Measurements from ENCODE around the gene RPRD2. TPM values are rescaled to one million over a fixed set of nuclear protein-coding genes. Genes with fewer than 3 reads are reported as not detected.
A peak's percentile ranks its signal among the peaks of the same experiment; 100 is the strongest.

The RPRD2 gene
- polyA plus RNA-seq, 3 donors, result 5.9 to 9.7 (median 8.2) TPM

GRCh38 chr1:150397392-150398032, 33.6 kb downstream of the RPRD2 start:
- Histone ChIP-seq H4K20me1 (ENCODE audit: insufficient read depth, low read length) (peaks cover 90% of the 10 kb centered on the region), H3K4me1 (ENCODE audit: control insufficient read depth in 1 of 2, insufficient read depth in 2 of 2, low read length in 2 of 2) (no peaks in the 10 kb centered on the region), H3K79me2 (ENCODE audit: insufficient read depth, low read length) (peaks cover 90% of the 10 kb centered on the region), H3K4me3 (replicated peaks in 1 of 3; ENCODE audit: low read depth in 2 of 3, low read length in 3 of 3) (no peak overlapping the region), H3K36me3 (replicated peaks in 1 of 2; ENCODE audit: control insufficient read depth in 1 of 2, insufficient read depth in 2 of 2, low read length in 2 of 2) (peaks cover 0 to 6% of the 10 kb centered on the region in 2 donors), H3K27ac (ENCODE audit: low read depth in 1 of 2, low read length in 2 of 2) (no peak overlapping the region), H3K27me3 (ENCODE audit: control insufficient read depth in 2 of 2, insufficient read depth in 2 of 2, low read length in 2 of 2) (no peaks in the 10 kb centered on the region), H2AFZ (ENCODE audit: insufficient read depth, low read depth, low read length, poor library complexity, severe bottlenecking) (no peak overlapping the region), H3K9me3 (replicated peaks in 1 of 2; ENCODE audit: control insufficient read depth in 1 of 2, insufficient read depth in 1 of 2, low read length in 2 of 2) (no peaks in the 10 kb centered on the region), H3K4me2 (replicated peaks; ENCODE audit: extremely low read depth, low read length, poor library complexity, severe bottlenecking) (no peak overlapping the region), H3K9ac (ENCODE audit: insufficient read depth, low read length, poor library complexity, severe bottlenecking) (no peak overlapping the region)
- no peak for TF ChIP-seq CTCF (IDR thresholded peaks at IDR 0.05)
- intact Hi-C loops (cut with micrococcal nuclease), result no loop called here
- Mint-ChIP-seq H3K27me3 (ENCODE audit: low read depth in 3 of 3) (no peaks in the 10 kb centered on the region), H3K9me3 (peaks cover 0 to 10% (median 0%) of the 10 kb centered on the region in 7 donors), H3K4me1 (peaks cover 7% of the 10 kb centered on the region), H3K36me3 (peaks cover 3 to 14% of the 10 kb centered on the region in 2 donors), H3K27ac (peak overlapping the region in 1 of 7 donors; percentile 20), H3K4me3 (no peak overlapping the region)
- no peak for DNase-seq
- WGBS (ENCODE audit: insufficient coverage), result no CpG with 5 or more reads among the region's 6 CpGs

GRCh38 chr1:150404465-150404864, 40.5 kb downstream of the RPRD2 start:
- peaks cover 17% of the 10 kb centered on the region for H3K4me1 Mint-ChIP-seq
- H3K4me3 Mint-ChIP-seq, result no peak overlapping the region
- H3K4me3 ChIP-seq (replicated peaks in 1 of 3; ENCODE audit: low read depth in 2 of 3, low read length in 3 of 3), result no peak overlapping the region

More at GRCh38 chr1:150404465-150404864, 40.5 kb downstream of the RPRD2 start:
- no peak for DNase-seq
- Histone ChIP-seq H3K27me3 (ENCODE audit: control insufficient read depth in 2 of 2, insufficient read depth in 2 of 2, low read length in 2 of 2) (no peaks in the 10 kb centered on the region), H3K36me3 (replicated peaks in 1 of 2; ENCODE audit: control insufficient read depth in 1 of 2, insufficient read depth in 2 of 2, low read length in 2 of 2) (peaks cover 0 to 6% of the 10 kb centered on the region in 2 donors), H4K20me1 (ENCODE audit: insufficient read depth, low read length) (peaks cover 97% of the 10 kb centered on the region), H3K9me3 (replicated peaks in 1 of 2; ENCODE audit: control insufficient read depth in 1 of 2, insufficient read depth in 1 of 2, low read length in 2 of 2) (no peaks in the 10 kb centered on the region), H3K4me1 (ENCODE audit: control insufficient read depth in 1 of 2, insufficient read depth in 2 of 2, low read length in 2 of 2) (peaks cover 9 to 12% of the 10 kb centered on the region in 2 donors), H3K79me2 (ENCODE audit: insufficient read depth, low read length) (peaks cover 98% of the 10 kb centered on the region), H2AFZ (ENCODE audit: insufficient read depth, low read depth, low read length, poor library complexity, severe bottlenecking) (no peak overlapping the region), H3K9ac (ENCODE audit: insufficient read depth, low read length, poor library complexity, severe bottlenecking) (no peak overlapping the region), H3K27ac (ENCODE audit: low read depth in 1 of 2, low read length in 2 of 2) (no peak overlapping the region), H3K4me2 (replicated peaks; ENCODE audit: extremely low read depth, low read length, poor library complexity, severe bottlenecking) (no peak overlapping the region)
- Mint-ChIP-seq H3K27ac (no peak overlapping the region), H3K27me3 (ENCODE audit: low read depth in 3 of 3) (no peaks in the 10 kb centered on the region), H3K9me3 (peaks cover 0 to 5% (median 0%) of the 10 kb centered on the region in 7 donors), H3K36me3 (peaks cover 3% of the 10 kb centered on the region in 2 donors)
- no CpG with 5 or more reads among the region's 6 CpGs for WGBS (ENCODE audit: insufficient coverage)
- intact Hi-C loops (cut with micrococcal nuclease), result loop anchor here in 1 of 2 donors (10.0 kb wide), 1 partner anchor 50 kb away; no protein-coding TSS in a partner anchor
- TF ChIP-seq CTCF (IDR thresholded peaks at IDR 0.05), result no peak

All from CD14-positive monocyte (primary cell).